ENCODE measurements around the gene HECW1.
A peak's percentile ranks its signal among the peaks of the same experiment; 100 is the strongest.

HECW1 gene

GRCh38 chr7:43392638-43393330 lies 280.3 kb downstream of the HECW1 start:
- H3K27me3 ChIP-seq (ENCODE audit: low read depth), result peaks cover 10% of the 10 kb centered on the region
- peaks cover 11% of the 10 kb centered on the region for H3K4me1 ChIP-seq
- in situ Hi-C loops (cut with MboI; ENCODE audit: low sequenced_read_pairs), result no loop called here
- H3K9me3 ChIP-seq, result no peaks in the 10 kb centered on the region
- H3K4me3 ChIP-seq, result no peak overlapping the region
- H3K36me3 ChIP-seq (replicated peaks), result no peaks in the 10 kb centered on the region
- DNase-seq (ENCODE audit: low spot score in 2 of 2), result no peak

GRCh38 chr7:43394441-43395130 lies 282.1 kb downstream of the HECW1 start:
- in situ Hi-C loops (cut with MboI; ENCODE audit: low sequenced_read_pairs), result no loop called here

GRCh38 chr7:43395351-43395750 lies 282.9 kb downstream of the HECW1 start:
- Histone ChIP-seq H3K4me3 (no peak overlapping the region), H3K36me3 (replicated peaks) (no peaks in the 10 kb centered on the region), H3K9me3 (no peaks in the 10 kb centered on the region), H3K4me1 (peaks cover 11% of the 10 kb centered on the region), H3K27me3 (ENCODE audit: low read depth) (peaks cover 12% of the 10 kb centered on the region)
- DNase-seq (ENCODE audit: low spot score in 2 of 2), result no peak
- in situ Hi-C loops (cut with MboI; ENCODE audit: low sequenced_read_pairs), result no loop called here

More at GRCh38 chr7:43394441-43395130, 282.1 kb downstream of the HECW1 start:
- DNase-seq (ENCODE audit: low spot score in 2 of 2), result no peak
- Histone ChIP-seq H3K27me3 (ENCODE audit: low read depth) (peaks cover 12% of the 10 kb centered on the region), H3K4me1 (peaks cover 11% of the 10 kb centered on the region), H3K9me3 (no peaks in the 10 kb centered on the region), H3K4me3 (no peak overlapping the region), H3K36me3 (replicated peaks) (no peaks in the 10 kb centered on the region)

GRCh38 chr7:43396187-43396740 lies 283.8 kb downstream of the HECW1 start:
- no peak overlapping the region for H3K4me3 ChIP-seq
- H3K9me3 ChIP-seq, result no peaks in the 10 kb centered on the region
- DNase-seq (ENCODE audit: low spot score in 2 of 2), result peak in 1 of 2 experiments; percentile 83
- peaks cover 11% of the 10 kb centered on the region for H3K4me1 ChIP-seq
- in situ Hi-C loops (cut with MboI; ENCODE audit: low sequenced_read_pairs), result no loop called here
- H3K27me3 ChIP-seq (ENCODE audit: low read depth), result peaks cover 17% of the 10 kb centered on the region
- no peaks in the 10 kb centered on the region for H3K36me3 ChIP-seq (replicated peaks)

- Histone ChIP-seq H3K27me3 (ENCODE audit: low read depth) (peaks cover 18% of the 10 kb centered on the region), H3K9me3 (no peaks in the 10 kb centered on the region), H3K4me3 (no peak overlapping the region), H3K4me1 (peaks cover 11% of the 10 kb centered on the region), H3K36me3 (replicated peaks) (no peaks in the 10 kb centered on the region)
- DNase-seq (ENCODE audit: low spot score in 2 of 2), result no peak
- in situ Hi-C loops (cut with MboI; ENCODE audit: low sequenced_read_pairs), result no loop called here
Observed at GRCh38 chr7:43398831-43399230, 286.4 kb downstream of the HECW1 start.

GRCh38 chr7:43405948-43406347 lies 293.5 kb downstream of the HECW1 start:
- no peak for DNase-seq (ENCODE audit: low spot score in 2 of 2)
- in situ Hi-C loops (cut with MboI; ENCODE audit: low sequenced_read_pairs), result no loop called here

GRCh38 chr7:43406961-43407360 lies 294.5 kb downstream of the HECW1 start:
- Histone ChIP-seq H3K36me3 (replicated peaks) (no peaks in the 10 kb centered on the region), H3K4me1 (no peaks in the 10 kb centered on the region), H3K4me3 (no peak overlapping the region), H3K27me3 (ENCODE audit: low read depth) (0 out of 2 replicates have a peak, but pooled peaks cover 2% of the 10 kb centered on the region), H3K9me3 (no peaks in the 10 kb centered on the region)
- no peak for DNase-seq (ENCODE audit: low spot score in 2 of 2)
- in situ Hi-C loops (cut with MboI; ENCODE audit: low sequenced_read_pairs), result no loop called here

More at GRCh38 chr7:43405948-43406347, 293.5 kb downstream of the HECW1 start:
- Histone ChIP-seq H3K4me3 (no peak overlapping the region), H3K36me3 (replicated peaks) (no peaks in the 10 kb centered on the region), H3K4me1 (no peaks in the 10 kb centered on the region), H3K27me3 (ENCODE audit: low read depth) (0 out of 2 replicates have a peak, but pooled peaks cover 4% of the 10 kb centered on the region), H3K9me3 (no peaks in the 10 kb centered on the region)

GRCh38 chr7:43408981-43409380 lies 296.5 kb downstream of the HECW1 start:
- Histone ChIP-seq H3K27me3 (ENCODE audit: low read depth) (0 out of 2 replicates have a peak, but pooled peaks cover 2% of the 10 kb centered on the region), H3K9me3 (no peaks in the 10 kb centered on the region), H3K36me3 (replicated peaks) (no peaks in the 10 kb centered on the region), H3K4me3 (no peak overlapping the region), H3K4me1 (no peaks in the 10 kb centered on the region)
- in situ Hi-C loops (cut with MboI; ENCODE audit: low sequenced_read_pairs), result no loop called here
- DNase-seq (ENCODE audit: low spot score in 2 of 2), result no peak

- Histone ChIP-seq H3K4me1 (no peaks in the 10 kb centered on the region), H3K27me3 (ENCODE audit: low read depth) (no peaks in the 10 kb centered on the region), H3K36me3 (replicated peaks) (no peaks in the 10 kb centered on the region), H3K9me3 (no peaks in the 10 kb centered on the region; the same call in 1 of the 2 replicates), H3K4me3 (no peak overlapping the region)
- in situ Hi-C loops (cut with MboI; ENCODE audit: low sequenced_read_pairs), result no loop called here
- DNase-seq (ENCODE audit: low spot score in 2 of 2), result no peak
Observed at GRCh38 chr7:43417455-43417854, 305.0 kb downstream of the HECW1 start.

GRCh38 chr7:43430411-43430810 lies 318.0 kb downstream of the HECW1 start:
- no peak overlapping the region for H3K4me3 ChIP-seq
- H3K4me1 ChIP-seq, result no peaks in the 10 kb centered on the region; the same call in 1 of the 2 replicates
- DNase-seq (ENCODE audit: low spot score in 2 of 2), result no peak
- H3K9me3 ChIP-seq, result no peaks in the 10 kb centered on the region
- in situ Hi-C loops (cut with MboI; ENCODE audit: low sequenced_read_pairs), result loop anchor here (25.0 kb wide), 1 partner anchor 493 kb away; the partner anchor contains the start of genes MRPL32 and PSMA2
- no peaks in the 10 kb centered on the region for H3K27me3 ChIP-seq (ENCODE audit: low read depth)
- H3K36me3 ChIP-seq (replicated peaks), result no peaks in the 10 kb centered on the region

GRCh38 chr7:43431020-43431595 lies 318.7 kb downstream of the HECW1 start:
- Histone ChIP-seq H3K4me3 (no peak overlapping the region), H3K36me3 (replicated peaks) (no peaks in the 10 kb centered on the region), H3K27me3 (ENCODE audit: low read depth) (no peaks in the 10 kb centered on the region), H3K4me1 (no peaks in the 10 kb centered on the region; the same call in 1 of the 2 replicates), H3K9me3 (no peaks in the 10 kb centered on the region)
- no peak for DNase-seq (ENCODE audit: low spot score in 2 of 2)
- in situ Hi-C loops (cut with MboI; ENCODE audit: low sequenced_read_pairs), result loop anchor here (25.0 kb wide), 1 partner anchor 494 kb away; the partner anchor contains the start of genes MRPL32 and PSMA2

- no peak for DNase-seq (ENCODE audit: low spot score in 2 of 2)
Observed at GRCh38 chr7:43433639-43434038, 321.2 kb downstream of the HECW1 start.

GRCh38 chr7:43437001-43437400 lies 324.6 kb downstream of the HECW1 start:
- no peak for DNase-seq (ENCODE audit: low spot score in 2 of 2)
- Histone ChIP-seq H3K36me3 (replicated peaks) (no peaks in the 10 kb centered on the region), H3K9me3 (no peaks in the 10 kb centered on the region), H3K27me3 (ENCODE audit: low read depth) (no peaks in the 10 kb centered on the region), H3K4me1 (no peaks in the 10 kb centered on the region), H3K4me3 (no peak overlapping the region)
- in situ Hi-C loops (cut with MboI; ENCODE audit: low sequenced_read_pairs), result loop anchor here (25.0 kb wide), 1 partner anchor 500 kb away; the partner anchor contains the start of genes MRPL32 and PSMA2

More at GRCh38 chr7:43433639-43434038, 321.2 kb downstream of the HECW1 start:
- no peak overlapping the region for H3K4me3 ChIP-seq
- no peaks in the 10 kb centered on the region for H3K9me3 ChIP-seq
- no peaks in the 10 kb centered on the region for H3K27me3 ChIP-seq (ENCODE audit: low read depth)
- H3K4me1 ChIP-seq, result no peaks in the 10 kb centered on the region; the same call in 1 of the 2 replicates
- in situ Hi-C loops (cut with MboI; ENCODE audit: low sequenced_read_pairs), result loop anchor here (25.0 kb wide), 1 partner anchor 496 kb away; the partner anchor contains the start of genes MRPL32 and PSMA2
- H3K36me3 ChIP-seq (replicated peaks), result no peaks in the 10 kb centered on the region

Measured in HAP-1 (cell line).